GM23338 (cell line): Measurements from ENCODE around the gene RMC1. TPM values are rescaled to one million over a fixed set of nuclear protein-coding genes. Genes with fewer than 3 reads are reported as not detected.

Source experiments
- ATAC-seq: fragments of 200-7000 bp; cut with Tn5 transposase; 3 replicates; pipeline ENCODE4 v1.9.1; 2020
- DNase-seq: peaks from one replicate; pipeline ENCODE4 v3.0.0-alpha.2; 2015; ENCODE audit warnings: low spot score
- H2AFZ ChIP-seq: fragments of 200-600 bp; sonication (generic); 2 replicates; pipeline ENCODE4 v1.8.0; 2016; ENCODE audit warnings: antibody characterized with exemption, mild to moderate bottlenecking, moderate library complexity
- H3F3A ChIP-seq: fragments of 200-600 bp; sonication (generic); replicated peaks from 2 replicates; pipeline ENCODE4 v1.8.0; 2017; ENCODE audit warnings: antibody characterized with exemption, mixed run types, low read depth
- H3K27ac ChIP-seq: fragments of 200-600 bp; sonication (generic); 2 replicates; pipeline ENCODE4 v1.6.1; 2016; ENCODE audit warnings: low read depth
- H3K27me3 ChIP-seq: fragments of 200-600 bp; sonication (generic); 2 replicates; pipeline ENCODE4 v1.8.0; 2016; ENCODE audit warnings: mild to moderate bottlenecking, mixed run types, moderate library complexity; ENCODE audit not compliant: insufficient read depth
- H3K36me3 ChIP-seq: fragments of 200-600 bp; sonication (generic); 2 replicates; pipeline ENCODE4 v1.8.0; 2016; ENCODE audit warnings: mild to moderate bottlenecking; ENCODE audit not compliant: insufficient read depth
- H3K4me1 ChIP-seq: fragments of 200-600 bp; sonication (generic); 2 replicates; pipeline ENCODE4 v1.8.0; 2016; ENCODE audit warnings: mild to moderate bottlenecking, moderate library complexity; ENCODE audit not compliant: insufficient read depth
- H3K4me2 ChIP-seq: fragments of 200-600 bp; sonication (generic); 2 replicates; pipeline ENCODE4 v1.7.1; 2017; ENCODE audit warnings: mixed run types
- H3K4me3 ChIP-seq: fragments of 200-600 bp; sonication (generic); 2 replicates; pipeline ENCODE4 v1.6.1; 2016; ENCODE audit warnings: mixed run types
- H3K79me2 ChIP-seq: fragments of 200-600 bp; sonication (generic); replicated peaks from 2 replicates; pipeline ENCODE4 v1.8.0; 2017; ENCODE audit warnings: mild to moderate bottlenecking; ENCODE audit not compliant: insufficient read depth
- H3K9me2 ChIP-seq: fragments of 200-600 bp; sonication (generic); 2 replicates; pipeline ENCODE4 v1.8.0; 2017; ENCODE audit not compliant: insufficient read depth
- H4K20me1 ChIP-seq: fragments of 200-600 bp; sonication (generic); replicated peaks from 2 replicates; pipeline ENCODE4 v1.8.0; 2017; ENCODE audit warnings: mild to moderate bottlenecking; ENCODE audit not compliant: insufficient read depth
- H3K27ac Mint-ChIP-seq: 2 replicates; pipeline ENCODE4 v1.8.0; 2020; ENCODE audit warnings: inconsistent platforms, mild to moderate bottlenecking, moderate library complexity, mixed read lengths
- H3K27me3 Mint-ChIP-seq: 3 replicates; pipeline ENCODE4 v1.8.0; 2022; ENCODE audit warnings: low read depth, mild to moderate bottlenecking, moderate library complexity, mixed read lengths, inconsistent platforms; ENCODE audit not compliant: insufficient read depth, poor library complexity
- H3K36me3 Mint-ChIP-seq: 3 replicates; pipeline ENCODE4 v1.8.0; 2021; ENCODE audit warnings: low read depth, mild to moderate bottlenecking, inconsistent platforms, moderate library complexity, mixed read lengths
- H3K4me1 Mint-ChIP-seq: 3 replicates; pipeline ENCODE4 v1.8.0; 2020; ENCODE audit warnings: mild to moderate bottlenecking, inconsistent platforms, mixed read lengths
- H3K4me3 Mint-ChIP-seq: 3 replicates; pipeline ENCODE4 v1.8.0; 2021; ENCODE audit warnings: moderate library complexity, mild to moderate bottlenecking, inconsistent platforms, mixed read lengths
- H3K9me3 Mint-ChIP-seq: 3 replicates; pipeline ENCODE4 v1.8.0; 2020; ENCODE audit warnings: moderate library complexity, mild to moderate bottlenecking, inconsistent platforms, mixed read lengths
- CREB1 ChIP-seq: fragments of 250-450 bp; sonication (Bioruptor Pico); IDR thresholded peaks from 2 replicates; pipeline ENCODE4 v1.5.0; 2020; ENCODE audit warnings: low read depth, mild to moderate bottlenecking, moderate library complexity
- CTCF ChIP-seq, 2 experiments: fragments of 200-600 bp in 1 of 2; sonication (generic) in 1 of 2; conservative IDR thresholded peaks; 2 replicates each; pipeline versions ENCODE4 v1.5.1 to v1.6.1; 2016 to 2017; ENCODE audit warnings: antibody characterized with exemption in 2 of 2, low read depth in 2 of 2, mild to moderate bottlenecking in 2 of 2, moderate library complexity in 1 of 2
- ETS1 ChIP-seq: IDR thresholded peaks from 2 replicates; pipeline ENCODE4 v1.6.1; 2016; ENCODE audit warnings: antibody characterized with exemption
- EZH2 ChIP-seq: fragments of 200-600 bp; sonication (generic); IDR thresholded peaks from one replicate; pipeline ENCODE4 v1.8.0; 2017; ENCODE audit warnings: antibody characterized with exemption, mild to moderate bottlenecking, low read depth; ENCODE audit not compliant: unreplicated experiment
- EZH2phosphoT487 ChIP-seq: fragments of 200-600 bp; sonication (generic); IDR thresholded peaks from one replicate; pipeline ENCODE4 v1.8.1; 2018; ENCODE audit warnings: antibody characterized with exemption; ENCODE audit not compliant: unreplicated experiment
- JUNB ChIP-seq: IDR thresholded peaks from one replicate; pipeline ENCODE4 v1.6.1; 2016; ENCODE audit warnings: antibody characterized with exemption; ENCODE audit not compliant: unreplicated experiment
- NANOG ChIP-seq: IDR thresholded peaks from 2 replicates; pipeline ENCODE4 v1.6.1; 2016; ENCODE audit warnings: antibody characterized with exemption, borderline replicate concordance
- POLR2AphosphoS5 ChIP-seq: IDR thresholded peaks from 2 replicates; pipeline ENCODE4 v1.6.1; 2016; ENCODE audit warnings: antibody characterized with exemption, low read depth
- REST ChIP-seq: IDR thresholded peaks from one replicate; pipeline ENCODE4 v1.6.1; 2018; ENCODE audit warnings: antibody characterized with exemption; ENCODE audit not compliant: unreplicated experiment
- STAT1 ChIP-seq: IDR thresholded peaks from one replicate; pipeline ENCODE4 v1.6.1; 2016; ENCODE audit warnings: antibody characterized with exemption; ENCODE audit not compliant: unreplicated experiment
- ZNF114 ChIP-seq: fragments of 250-450 bp; sonication (Bioruptor Pico); IDR thresholded peaks from 2 replicates; pipeline ENCODE4 v1.5.0; 2020; ENCODE audit warnings: mild to moderate bottlenecking, moderate library complexity
- ZNF331 ChIP-seq: fragments of 250-450 bp; sonication (Bioruptor Pico); IDR thresholded peaks from 2 replicates; pipeline ENCODE4 v1.5.0; 2020; ENCODE audit warnings: low read depth, mild to moderate bottlenecking, moderate library complexity
- ZNF462 ChIP-seq: fragments of 250-450 bp; sonication (Bioruptor Pico); IDR thresholded peaks from 2 replicates; pipeline ENCODE4 v1.5.0; 2020; ENCODE audit warnings: mild to moderate bottlenecking, moderate library complexity
- polyA plus RNA-seq: library from polyadenylated mRNA; unstranded; fragments of >200 nt; fragmentation: Nextera tagmentation; extraction: Ambion mirVana; gene quantifications from 2 replicates; pipeline ENCODE4 v1.2.1, GENCODE V29; 2016
- total RNA-seq: library from RNA; depleted of rRNA; stranded (reverse); fragments of >200 nt; shearing (Covaris generic); gene quantifications from 2 replicates; pipeline ENCODE4 v1.2.3, GENCODE V29; 2014

RMC1 gene
- total and polyA plus RNA-seq, 2 experiments from 2014 or later: 18.9 to 24.6 TPM

- no peak overlapping the region for H3K27ac ChIP-seq
These were observed 38.2 kb downstream of the RMC1 start for GRCh38 chr18:23541349-23542093.

More at GRCh38 chr18:23541349-23542093, 38.2 kb downstream of the RMC1 start:
- DNase-seq (no peak), ATAC-seq (no peak)
- Histone ChIP-seq H3K36me3 (peaks cover 62% of the 10 kb centered on the region), H3K9me2 (no peaks in the 10 kb centered on the region), H2AFZ (no peak overlapping the region), H3K79me2 (no peaks in the 10 kb centered on the region), H3F3A (no peaks in the 10 kb centered on the region), H3K27me3 (no peaks in the 10 kb centered on the region), H3K4me2 (no peak overlapping the region), H4K20me1 (peaks cover 8% of the 10 kb centered on the region; the same call in 1 of the 2 replicates), H3K4me3 (no peak overlapping the region), H3K4me1 (no peaks in the 10 kb centered on the region)
- Mint-ChIP-seq H3K36me3 (peaks cover 71% of the 10 kb centered on the region), H3K27me3 (no peaks in the 10 kb centered on the region), H3K4me1 (no peaks in the 10 kb centered on the region), H3K27ac (no peak overlapping the region), H3K4me3 (no peak overlapping the region), H3K9me3 (no peaks in the 10 kb centered on the region)
- TF ChIP-seq STAT1: no peak
- TF ChIP-seq ETS1: no peak
- no peak for TF ChIP-seq ZNF462 (CRISPR knock-in tag)
- TF ChIP-seq NANOG: no peak
- no peak for TF ChIP-seq ZNF114 (CRISPR knock-in tag)
- TF ChIP-seq JUNB: no peak
- no peak for TF ChIP-seq EZH2
- no peak for TF ChIP-seq REST
- TF ChIP-seq POLR2AphosphoS5: no peak
- TF ChIP-seq CREB1 (CRISPR knock-in tag): no peak
- no peak for TF ChIP-seq EZH2phosphoT487
- TF ChIP-seq CTCF (conservative IDR thresholded peaks at IDR 0.05; ENCODE audit: low read depth in 2 of 2): no peak
- TF ChIP-seq ZNF331 (CRISPR knock-in tag): no peak
